ENCODE data around the gene NUP210L. TPM values are rescaled to one million over a fixed set of nuclear protein-coding genes. Genes with fewer than 3 reads are reported as not detected.

Gene NUP210L
- total and polyA plus RNA-seq, 2 of the 13 experiments (the other 11 are each of a cell fraction or from before 2014, with no cell fraction given), result not detected

- TF ChIP-seq HOXA5 (CRISPR knock-in tag; IDR thresholded peaks at IDR 0.05), result 0 out of 2 replicates have a peak, but pooled peaks have one; percentile 59
- TF ChIP-seq MAFK (conservative IDR thresholded peaks at IDR 0.05 in 1 of 2, IDR thresholded peaks at IDR 0.05 in 1 of 2; ENCODE audit: low read length in 2 of 2), result no peak
- TF ChIP-seq ATF5 (CRISPR knock-in tag; IDR thresholded peaks at IDR 0.05; ENCODE audit: low read depth), result peak; percentile 50; the same call in 1 of the 2 replicates
- peak; percentile 59 for TF ChIP-seq KLF12 (CRISPR knock-in tag; IDR thresholded peaks at IDR 0.05; ENCODE audit: borderline replicate concordance)
- 0 out of 2 replicates have a peak, but pooled peaks have one; percentile 29 for TF ChIP-seq AHDC1 (CRISPR knock-in tag; IDR thresholded peaks at IDR 0.05; ENCODE audit: borderline replicate concordance)
- TF ChIP-seq HHEX (CRISPR knock-in tag; IDR thresholded peaks at IDR 0.05), result no peak
- 0 out of 2 replicates have a peak, but pooled peaks have one; percentile 33 for TF ChIP-seq ZNF549 (CRISPR knock-in tag; IDR thresholded peaks at IDR 0.05)
- no peak for TF ChIP-seq ERF (CRISPR knock-in tag; IDR thresholded peaks at IDR 0.05)
- 0 out of 2 replicates have a peak, but pooled peaks have one; percentile 50 for TF ChIP-seq ZFAT (CRISPR knock-in tag; conservative IDR thresholded peaks at IDR 0.05)
- TF ChIP-seq ZNF598 (CRISPR knock-in tag; IDR thresholded peaks at IDR 0.05; ENCODE audit: borderline replicate concordance), result no peak
- peak; percentile 62; the same call in 1 of the 2 replicates for TF ChIP-seq MED13 (CRISPR knock-in tag; IDR thresholded peaks at IDR 0.05)
- no peak for TF ChIP-seq ZFY (CRISPR knock-in tag; IDR thresholded peaks at IDR 0.05)
- no peak for TF ChIP-seq POLR2A (IDR thresholded peaks at IDR 0.05; ENCODE audit: insufficient read depth in 1 of 2, low read depth in 2 of 2, low read length in 2 of 2)
- TF ChIP-seq E2F1 (CRISPR knock-in tag; IDR thresholded peaks at IDR 0.05), result no peak
- no peak for TF ChIP-seq MXI1 (IDR thresholded peaks at IDR 0.05; ENCODE audit: borderline replicate concordance, low read depth, low read length)
- TF ChIP-seq SIX4 (CRISPR knock-in tag; IDR thresholded peaks at IDR 0.05), result peak; percentile 20; the same call in 1 of the 2 replicates
- peak; percentile 75; the same call in 1 of the 2 replicates for TF ChIP-seq BRCA1 (CRISPR knock-in tag; IDR thresholded peaks at IDR 0.05)
- TF ChIP-seq ZSCAN20 (CRISPR knock-in tag; IDR thresholded peaks at IDR 0.05; ENCODE audit: borderline replicate concordance), result peak; percentile 82; the same call in 1 of the 2 replicates
- peak; percentile 44; the same call in 1 of the 2 replicates for TF ChIP-seq ZNF264 (CRISPR knock-in tag; IDR thresholded peaks at IDR 0.05)
- no peak for TF ChIP-seq CTCF (CRISPR knock-in tag; IDR thresholded peaks at IDR 0.05)
Observed at GRCh38 chr1:153976819-153977249, 178.0 kb downstream of the NUP210L start (continued).

Measured in HepG2 (cell line).